ENCODE results near the gene ACOXL.

The ACOXL gene

GRCh38 chr2:111039628-111040383, 307.4 kb downstream of the ACOXL start:
- Histone ChIP-seq H3K4me3 (ENCODE audit: low read depth, low read length) (no peak overlapping the region), H3K79me2 (no peaks in the 10 kb centered on the region), H3K9ac (no peak overlapping the region), H3K9me3 (ENCODE audit: control insufficient read depth, low read length) (no peaks in the 10 kb centered on the region), H3K36me3 (ENCODE audit: control insufficient read depth, insufficient read depth, low read length) (no peaks in the 10 kb centered on the region), H2AFZ (no peak overlapping the region), H3K4me1 (no peaks in the 10 kb centered on the region), H3K27ac (no peak overlapping the region), H3K4me2 (ENCODE audit: low read length) (no peak overlapping the region), H3K27me3 (ENCODE audit: control insufficient read depth, insufficient read depth, low read length) (no peaks in the 10 kb centered on the region)
- TF ChIP-seq CTCF (IDR thresholded peaks at IDR 0.05): no peak

DNA sequence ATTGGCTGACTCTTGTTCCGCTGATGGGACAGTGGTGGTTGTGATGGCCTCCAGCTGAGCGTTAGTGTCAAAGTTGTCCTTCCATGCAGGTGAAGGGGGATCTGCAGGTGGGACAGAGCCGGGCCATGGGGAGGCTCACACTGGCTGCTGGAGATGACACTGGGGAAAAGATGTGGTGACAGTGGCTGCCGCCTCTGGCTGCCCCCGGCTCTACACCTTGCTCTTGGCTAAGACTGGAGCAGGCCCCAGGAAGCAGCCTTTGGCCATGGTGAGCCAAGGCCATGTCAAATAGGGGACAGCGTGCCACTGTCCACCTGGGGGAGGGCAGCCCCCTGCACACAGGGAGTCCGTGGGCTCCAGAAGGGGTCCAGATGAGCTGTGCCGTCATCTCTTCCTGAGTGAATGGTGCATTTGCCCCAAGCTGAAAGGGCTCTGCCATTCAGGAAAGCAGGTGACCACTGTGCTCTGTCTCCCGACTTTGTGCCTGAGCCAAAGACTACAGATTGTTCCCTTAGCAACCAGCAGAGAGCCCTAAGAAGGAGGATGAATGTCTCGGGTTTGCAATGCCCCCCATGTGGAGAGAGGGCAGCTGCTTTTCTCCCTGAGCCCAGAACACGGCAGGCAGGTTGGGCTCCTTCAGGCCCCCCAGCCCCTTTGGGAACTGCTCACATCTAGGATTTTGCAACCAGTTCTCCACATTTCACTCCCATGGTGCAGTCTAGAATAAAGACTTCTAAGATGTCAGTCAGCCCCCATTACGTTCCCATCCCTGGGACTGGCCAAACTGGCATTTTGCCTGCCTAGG, 309.2 kb downstream of the ACOXL start:
- no peaks in the 10 kb centered on the region for H3K9me3 ChIP-seq (ENCODE audit: control insufficient read depth, low read length)
- H3K4me3 ChIP-seq (ENCODE audit: low read depth, low read length): no peak overlapping the region
- H3K27me3 ChIP-seq (ENCODE audit: control insufficient read depth, insufficient read depth, low read length): no peaks in the 10 kb centered on the region
- H3K9ac ChIP-seq: no peak overlapping the region
- no peak overlapping the region for H3K27ac ChIP-seq
- no peak overlapping the region for H3K4me2 ChIP-seq (ENCODE audit: low read length)
- no peaks in the 10 kb centered on the region for H3K4me1 ChIP-seq
- no peaks in the 10 kb centered on the region for H3K79me2 ChIP-seq
- no peaks in the 10 kb centered on the region for H3K36me3 ChIP-seq (ENCODE audit: control insufficient read depth, insufficient read depth, low read length)
- no peak for TF ChIP-seq CTCF (IDR thresholded peaks at IDR 0.05)
- no peak overlapping the region for H2AFZ ChIP-seq

DNA sequence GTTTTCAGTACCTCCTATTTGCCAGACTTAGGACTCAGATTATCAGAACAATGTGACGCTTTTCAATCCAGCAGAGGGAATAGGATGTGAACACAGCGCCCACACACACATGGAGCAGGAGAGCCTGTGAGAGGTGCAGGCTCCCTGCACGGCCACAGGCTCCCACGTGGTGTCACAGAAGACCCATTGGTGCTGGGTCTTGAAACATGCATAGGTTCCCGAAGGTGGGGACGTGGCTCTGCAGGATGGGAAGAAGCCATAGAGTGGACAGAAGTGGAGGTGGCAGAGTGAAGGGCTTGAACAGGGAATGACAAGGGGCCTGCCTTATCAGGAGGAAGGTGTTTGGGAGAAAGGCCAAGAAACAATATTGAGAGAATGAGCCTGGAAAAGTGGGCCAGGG, 309.9 kb downstream of the ACOXL start:
- Histone ChIP-seq H3K4me3 (ENCODE audit: low read depth, low read length) (no peak overlapping the region), H3K4me2 (ENCODE audit: low read length) (no peak overlapping the region), H3K27ac (no peak overlapping the region), H3K79me2 (no peaks in the 10 kb centered on the region), H3K9me3 (ENCODE audit: control insufficient read depth, low read length) (no peaks in the 10 kb centered on the region), H3K36me3 (ENCODE audit: control insufficient read depth, insufficient read depth, low read length) (no peaks in the 10 kb centered on the region), H2AFZ (no peak overlapping the region), H3K4me1 (no peaks in the 10 kb centered on the region), H3K27me3 (ENCODE audit: control insufficient read depth, insufficient read depth, low read length) (no peaks in the 10 kb centered on the region), H3K9ac (no peak overlapping the region)
- no peak for TF ChIP-seq CTCF (IDR thresholded peaks at IDR 0.05)

- Histone ChIP-seq H3K79me2 (no peaks in the 10 kb centered on the region), H3K4me1 (no peaks in the 10 kb centered on the region), H3K4me2 (ENCODE audit: low read length) (no peak overlapping the region), H3K4me3 (ENCODE audit: low read depth, low read length) (no peak overlapping the region), H3K9ac (no peak overlapping the region), H3K9me3 (ENCODE audit: control insufficient read depth, low read length) (no peaks in the 10 kb centered on the region), H3K36me3 (ENCODE audit: control insufficient read depth, insufficient read depth, low read length) (no peaks in the 10 kb centered on the region), H2AFZ (no peak overlapping the region), H3K27me3 (ENCODE audit: control insufficient read depth, insufficient read depth, low read length) (no peaks in the 10 kb centered on the region), H3K27ac (no peak overlapping the region)
- no peak for TF ChIP-seq CTCF (IDR thresholded peaks at IDR 0.05)
These were observed 310.7 kb downstream of the ACOXL start for GRCh38 chr2:111042772-111043771.
